Measurements from ENCODE around the gene ADPRHL1. TPM values are rescaled to one million over a fixed set of nuclear protein-coding genes. Genes with fewer than 3 reads are reported as not detected.

The ADPRHL1 gene
- total RNA-seq, 1 experiment from 2014 or later = 1.4 TPM

DNA sequence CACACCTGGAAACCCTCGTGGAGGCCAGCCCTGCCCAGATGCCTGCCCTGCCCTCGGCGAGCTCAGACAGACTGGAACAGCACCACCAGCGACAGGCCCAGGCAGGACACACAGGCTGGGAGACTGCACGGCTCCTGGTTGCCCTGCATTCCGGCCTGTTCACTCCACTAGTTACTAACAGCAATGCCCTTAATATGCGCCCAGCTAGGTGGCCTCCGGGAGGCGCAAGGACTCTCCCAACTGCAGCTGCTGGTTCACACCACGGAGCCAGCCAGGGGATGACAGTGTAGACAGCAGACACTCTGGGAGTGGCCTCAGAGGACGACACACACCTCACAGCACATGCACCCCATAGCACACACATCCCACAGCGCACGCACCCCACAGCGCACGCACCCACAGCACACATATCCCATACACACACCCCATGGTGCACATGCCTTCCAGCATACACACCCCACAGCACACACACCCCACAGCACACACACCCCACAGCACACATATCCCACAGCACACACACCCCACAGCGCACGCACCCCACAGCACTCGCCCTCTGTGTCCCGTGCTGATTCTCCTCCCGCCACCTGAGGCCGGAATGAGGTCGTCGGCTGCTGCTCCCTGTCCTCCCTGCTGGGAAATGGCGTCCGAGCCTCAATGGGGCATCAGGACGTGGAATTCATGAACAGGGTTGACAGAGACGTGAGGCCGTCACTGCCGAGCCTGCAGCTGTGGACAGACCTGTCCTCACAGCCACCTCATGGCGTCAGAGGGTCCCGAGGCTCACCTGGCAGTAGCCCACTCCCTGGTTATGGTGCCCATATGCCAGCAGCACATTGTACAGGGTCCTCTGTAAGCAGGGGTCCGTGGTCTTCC, 103.0 kb downstream of the ADPRHL1 start:
- no peak for DNase-seq
- H3K4me3 ChIP-seq (ENCODE audit: insufficient read depth, low read depth, low read length) = no peak overlapping the region
- H3K36me3 ChIP-seq (replicated peaks; ENCODE audit: control insufficient read depth, insufficient read depth, low read length) = peaks cover 28% of the 10 kb centered on the region
- H3K27me3 ChIP-seq (ENCODE audit: control insufficient read depth, insufficient read depth, low read length) = no peaks in the 10 kb centered on the region

Other genes starting within 250 kb of the ADPRHL1 start
- gene PCID2, start 244.8 kb downstream of the ADPRHL1 start, total RNA-seq (2014; rRNA removed; shearing (Covaris generic)) = 73.6 and 82.1 TPM in 2 replicates
- gene CUL4A, start 243.9 kb downstream of the ADPRHL1 start, total RNA-seq (2014; rRNA removed; shearing (Covaris generic)) = 109 and 118 TPM in 2 replicates
- 98.8 and 106 TPM in 2 replicates for gene LAMP1, start 156.2 kb downstream of the ADPRHL1 start, total RNA-seq (2014; rRNA removed; shearing (Covaris generic))
- 36.5 and 55.9 TPM in 2 replicates for gene GRTP1, start 89.4 kb downstream of the ADPRHL1 start, total RNA-seq (2014; rRNA removed; shearing (Covaris generic))
- 11.9 and 15.5 TPM in 2 replicates for gene DCUN1D2, start 37.2 kb upstream of the ADPRHL1 start, total RNA-seq (2014; rRNA removed; shearing (Covaris generic))
- 62.2 and 78.2 TPM in 2 replicates for gene TFDP1, start 131.3 kb upstream of the ADPRHL1 start, total RNA-seq (2014; rRNA removed; shearing (Covaris generic))
- 0.48 TPM in 1 of 2 replicates, not detected in the other for gene ATP4B, start 204.7 kb upstream of the ADPRHL1 start, total RNA-seq (2014; rRNA removed; shearing (Covaris generic))
- gene GRK1, start 213.7 kb upstream of the ADPRHL1 start, total RNA-seq (2014; rRNA removed; shearing (Covaris generic)) = 0.14 and 0.33 TPM in 2 replicates

Data from H7 (cell line).